ENCODE results near the gene PARS2.
"Not testable (repeated sequence)": the region's sequence is repeated elsewhere in the genome, so short reads cannot be mapped to it uniquely, and the experiment has no call there.

Gene PARS2

GRCh38 chr1:54800041-54800898, 35.9 kb upstream of the PARS2 start:
- DNase-seq (ENCODE audit: low read depth) = no peak

GRCh38 chr1:54798769-54799641, 34.7 kb upstream of the PARS2 start:
- no peak for DNase-seq (ENCODE audit: low read depth)

DNA sequence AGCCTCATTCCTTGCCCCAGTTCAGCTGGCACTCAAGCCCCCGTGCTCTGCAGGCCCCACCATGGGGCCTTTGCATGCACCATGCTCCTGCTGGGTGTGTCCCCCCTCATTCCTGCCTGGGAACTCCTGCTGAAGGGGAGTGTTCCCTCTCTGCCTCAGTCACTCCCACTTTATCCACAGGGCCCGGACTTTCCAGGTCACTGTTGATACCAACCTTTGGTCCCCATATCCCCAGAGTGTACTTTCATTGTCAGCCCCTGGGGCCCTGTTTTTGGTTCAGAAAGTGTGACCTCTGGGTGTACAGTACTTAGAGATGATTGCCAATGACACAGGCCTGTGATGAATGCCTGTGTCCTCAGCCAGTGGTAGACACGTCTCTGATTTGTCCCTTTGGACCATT, 33.9 kb upstream of the PARS2 start:
- DNase-seq (ENCODE audit: low read depth) = no peak

DNA sequence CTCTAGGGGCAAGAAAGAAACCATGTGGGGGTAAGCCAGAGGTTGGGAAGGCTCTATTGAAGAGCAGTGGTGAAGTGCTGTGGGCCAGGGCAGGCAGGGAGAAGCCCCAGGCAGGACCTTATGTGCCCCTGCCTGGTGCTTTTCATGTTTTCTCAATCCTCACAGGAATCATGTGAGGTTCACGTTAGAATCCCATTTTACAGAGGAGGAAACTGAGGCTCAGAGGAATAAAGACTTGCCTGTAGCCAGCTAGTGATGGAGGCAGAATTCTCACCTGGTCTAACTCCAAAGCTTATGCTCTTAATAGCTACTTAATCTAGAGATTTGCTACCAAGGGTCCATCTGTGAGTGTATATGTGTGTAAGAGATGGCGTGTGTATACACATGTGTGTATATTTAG, 32.6 kb upstream of the PARS2 start:
- no peak for DNase-seq (ENCODE audit: low read depth)

DNA sequence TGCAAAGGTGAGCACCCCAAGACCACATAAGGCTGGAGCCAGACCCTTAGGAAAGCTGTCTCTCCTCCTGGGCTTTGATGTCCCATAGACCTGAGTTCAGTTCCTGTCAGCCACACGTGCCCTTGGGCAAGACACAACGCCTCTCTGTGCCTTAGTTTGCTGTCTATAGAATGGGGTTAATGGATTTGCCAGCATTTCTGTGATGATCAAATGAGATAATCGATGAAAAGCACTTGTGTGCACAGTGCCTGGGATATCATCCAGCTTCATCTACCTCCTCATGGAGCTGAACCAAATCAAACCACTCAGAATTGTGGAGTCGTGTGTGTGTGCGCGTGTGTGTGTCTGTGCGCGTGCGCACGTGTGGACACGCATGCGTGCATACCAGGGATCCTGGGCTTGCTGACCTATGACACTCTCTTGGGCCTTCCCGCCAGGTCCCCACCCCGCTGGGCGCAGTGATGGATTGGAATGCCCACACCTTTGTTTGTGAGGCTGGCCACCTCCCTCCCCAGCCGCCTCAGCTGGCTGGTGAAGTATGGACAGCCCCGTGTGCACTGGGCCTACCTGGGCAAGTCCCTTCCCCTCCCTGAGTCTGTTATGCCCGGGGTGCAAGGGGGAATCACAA, 31.6 kb upstream of the PARS2 start:
- DNase-seq (ENCODE audit: low read depth) = no peak

GRCh38 chr1:54795356-54795665, 31.0 kb upstream of the PARS2 start:
- no peak for DNase-seq (ENCODE audit: low read depth)

DNA sequence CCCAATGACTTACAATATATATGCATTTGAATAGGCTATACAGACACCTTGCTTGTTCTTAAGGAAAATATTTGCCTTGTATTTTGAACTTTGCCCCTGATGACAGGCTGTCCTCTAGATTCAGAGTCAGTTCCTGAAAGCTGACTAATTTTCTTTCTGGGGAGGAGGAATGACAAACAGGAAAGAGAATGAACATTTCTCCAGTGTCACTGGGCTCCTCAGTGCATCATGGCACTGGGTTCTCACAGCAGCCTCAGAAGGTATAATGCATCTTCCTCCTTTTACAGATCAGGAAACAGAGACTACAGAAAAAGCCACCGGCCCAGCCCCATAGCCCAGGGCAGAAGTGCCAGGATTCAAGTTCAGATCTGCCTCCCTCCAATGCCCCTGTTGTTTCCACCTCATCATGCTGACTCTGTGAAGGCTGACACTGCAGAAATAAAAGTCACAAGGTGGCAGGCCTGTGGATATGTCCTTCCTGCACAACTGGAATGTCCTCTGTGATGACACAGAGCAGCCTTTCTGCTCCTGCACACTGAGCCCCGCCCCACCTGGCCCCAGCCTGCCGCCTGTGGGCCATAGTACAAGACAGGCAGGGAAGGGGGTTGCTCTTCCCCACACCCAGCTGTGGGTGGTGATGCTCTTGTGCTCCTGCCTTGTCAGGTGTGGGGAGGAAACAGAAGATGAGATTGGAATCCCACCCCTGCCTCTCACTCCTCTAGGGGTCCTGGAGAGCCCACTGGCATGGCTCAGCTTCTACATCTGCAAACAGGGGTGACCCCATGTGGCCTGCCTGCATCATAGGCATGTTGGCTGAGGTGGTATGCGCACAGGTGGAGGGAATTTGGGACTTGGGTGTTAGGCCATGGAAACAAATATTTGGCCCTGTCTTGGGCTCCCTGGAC, 30.4 kb upstream of the PARS2 start:
- DNase-seq (ENCODE audit: low read depth) = no peak

DNA sequence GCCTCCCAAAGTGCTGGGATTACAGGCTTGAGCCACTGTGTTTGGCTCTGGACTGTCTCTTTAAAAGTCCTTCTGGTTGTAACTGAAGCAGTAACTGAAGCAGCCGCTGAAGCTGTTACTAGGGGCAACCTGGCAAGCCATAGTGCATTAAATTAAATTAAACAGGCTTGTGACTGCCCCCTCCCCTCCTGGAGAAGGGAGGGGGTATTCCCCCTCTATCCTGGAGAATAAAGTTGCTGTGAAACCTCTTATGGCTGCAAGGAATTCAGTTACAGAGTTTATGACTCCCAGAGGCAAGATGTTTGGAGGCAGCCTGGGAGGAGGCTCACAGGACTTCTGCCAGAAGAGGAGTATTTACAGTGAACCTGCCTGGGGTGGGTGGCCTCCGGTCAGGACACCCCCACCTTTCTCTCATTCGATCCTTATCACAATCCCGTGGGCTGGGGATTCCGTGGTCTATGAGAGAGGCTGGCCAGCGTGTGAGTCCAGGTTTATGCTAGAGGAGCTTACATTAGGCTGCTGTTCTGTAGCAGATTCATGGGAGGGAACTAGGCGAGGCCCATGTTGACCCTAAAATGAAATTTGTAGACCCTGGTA, 28.5 kb upstream of the PARS2 start:
- no peak for DNase-seq (ENCODE audit: low read depth)

DNA sequence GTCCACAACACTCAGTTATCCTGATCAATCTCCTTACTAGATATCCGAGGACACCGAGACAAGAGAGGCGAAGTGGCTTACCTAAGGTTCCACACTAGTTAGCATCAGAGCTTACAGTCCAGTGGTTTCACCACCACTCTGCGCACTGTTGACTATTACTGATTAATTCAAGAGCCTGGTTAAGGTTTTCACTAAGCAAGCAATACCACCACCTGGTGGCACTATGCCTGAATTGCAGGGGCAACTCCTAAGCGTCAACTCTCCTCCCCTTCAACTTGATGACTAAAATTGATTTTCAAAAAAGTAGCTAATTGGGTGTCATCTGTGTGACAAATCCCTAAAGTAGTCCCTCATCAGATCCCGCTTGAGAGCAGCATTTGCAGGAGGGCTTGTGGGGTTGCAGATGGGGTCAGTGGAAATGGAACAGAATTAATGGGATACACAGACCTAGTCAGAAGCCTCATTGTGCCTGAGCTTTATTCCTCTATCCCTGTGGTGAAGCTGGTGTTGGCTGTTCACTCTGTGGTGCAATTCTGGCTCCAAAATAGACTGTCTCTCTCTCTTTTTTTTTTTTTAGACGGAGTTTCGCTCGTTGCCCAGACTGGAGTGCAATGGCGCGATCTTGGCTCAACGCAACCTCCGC, 27.7 kb upstream of the PARS2 start:
- DNase-seq (ENCODE audit: low read depth) = peak; percentile 45

- DNase-seq (ENCODE audit: low read depth) = no peak
These were observed 24.1 kb upstream of the PARS2 start for GRCh38 chr1:54788459-54788858.

DNA sequence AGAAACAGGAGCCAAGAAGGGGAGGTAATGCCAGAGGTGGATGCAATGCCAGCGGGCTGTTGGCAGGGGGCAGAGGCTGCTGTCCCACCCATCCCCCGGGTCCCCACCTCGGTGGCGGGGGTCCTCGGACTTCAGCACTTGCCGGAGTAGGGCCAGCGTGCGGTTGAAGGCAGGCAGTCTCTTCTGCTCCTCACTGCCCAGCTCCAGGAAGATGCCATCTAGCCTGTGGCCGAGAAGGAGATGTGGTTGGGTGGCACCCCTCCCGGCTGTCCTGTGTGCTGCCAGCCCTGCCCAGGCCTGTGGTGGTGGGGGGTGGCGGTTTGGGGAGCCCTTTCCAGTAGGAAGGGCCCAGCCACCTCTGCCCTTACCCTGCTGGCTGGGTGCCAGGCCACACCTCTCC, 23.3 kb upstream of the PARS2 start:
- no peak for DNase-seq (ENCODE audit: low read depth)

DNA sequence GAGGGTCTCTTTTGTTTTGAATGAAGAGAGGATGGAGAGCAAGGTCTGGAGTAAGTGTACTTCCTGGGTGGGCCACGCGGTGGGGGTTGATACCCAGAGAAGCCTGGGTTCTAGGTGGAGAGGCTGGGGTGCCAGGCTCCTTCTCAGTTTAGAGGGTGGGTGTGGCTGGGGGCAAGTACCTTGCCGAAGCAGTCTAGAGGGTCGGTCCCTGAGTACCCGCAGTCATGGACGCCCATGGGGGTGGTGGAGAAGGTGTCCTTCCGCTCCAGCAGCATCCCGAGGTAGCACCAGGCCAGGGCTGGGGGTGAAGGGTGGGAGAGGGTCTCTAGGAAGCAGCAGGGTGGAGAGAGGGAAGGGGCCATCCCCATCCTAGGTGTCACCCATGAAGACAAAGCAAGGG, 22.5 kb upstream of the PARS2 start:
- no peak for DNase-seq (ENCODE audit: low read depth)

DNA sequence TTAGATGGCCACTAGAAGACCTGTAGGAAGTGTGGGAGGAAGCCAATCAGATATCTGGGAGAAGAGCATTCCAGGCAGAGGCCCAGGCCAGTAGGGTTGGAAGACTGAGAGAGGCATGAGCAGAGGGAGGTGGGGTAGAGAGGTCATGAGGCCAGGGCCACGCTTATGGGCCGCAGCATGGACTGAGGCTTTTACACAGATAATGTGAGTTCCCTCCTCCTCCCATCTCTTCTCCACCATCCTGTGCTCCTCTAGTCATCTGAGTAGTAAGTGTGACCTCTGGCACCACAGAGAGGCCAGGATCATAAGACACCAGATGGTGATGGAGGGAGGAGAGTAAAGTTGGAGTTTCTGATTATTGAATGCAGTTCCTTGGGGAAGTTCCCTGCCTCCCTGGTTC, 19.7 kb upstream of the PARS2 start:
- no peak for DNase-seq (ENCODE audit: low read depth)

GRCh38 chr1:54782588-54782987, 18.3 kb upstream of the PARS2 start:
- DNase-seq (ENCODE audit: low read depth) = no peak

DNA sequence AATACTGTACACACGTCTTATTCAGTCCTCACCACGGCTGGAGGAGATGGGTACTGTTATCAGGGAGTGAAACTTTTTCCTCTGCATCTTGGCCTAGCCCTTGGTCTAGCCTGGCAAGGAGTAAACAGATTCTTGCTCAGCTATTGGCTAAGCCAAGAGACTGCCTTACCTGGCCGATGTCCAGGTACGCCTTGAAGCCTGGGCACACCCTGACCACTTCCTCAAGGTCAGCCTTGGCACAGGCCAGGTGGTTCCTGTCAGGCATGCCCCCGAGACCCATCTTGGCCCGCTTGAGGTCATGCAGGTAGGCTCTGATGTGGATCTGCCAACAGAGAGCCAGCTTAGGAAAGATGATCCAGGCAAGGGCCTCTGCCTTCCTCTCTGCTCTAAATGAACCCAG, 17.8 kb upstream of the PARS2 start:
- no peak for DNase-seq (ENCODE audit: low read depth)

- DNase-seq (ENCODE audit: low read depth) = no peak
These were observed 16.9 kb upstream of the PARS2 start for GRCh38 chr1:54781023-54781723.

- DNase-seq (ENCODE audit: low read depth) = no peak
These were observed 13.1 kb upstream of the PARS2 start for GRCh38 chr1:54777431-54777830.

- no peak for DNase-seq (ENCODE audit: low read depth)
These were observed 12.7 kb upstream of the PARS2 start for GRCh38 chr1:54777011-54777410.

DNA sequence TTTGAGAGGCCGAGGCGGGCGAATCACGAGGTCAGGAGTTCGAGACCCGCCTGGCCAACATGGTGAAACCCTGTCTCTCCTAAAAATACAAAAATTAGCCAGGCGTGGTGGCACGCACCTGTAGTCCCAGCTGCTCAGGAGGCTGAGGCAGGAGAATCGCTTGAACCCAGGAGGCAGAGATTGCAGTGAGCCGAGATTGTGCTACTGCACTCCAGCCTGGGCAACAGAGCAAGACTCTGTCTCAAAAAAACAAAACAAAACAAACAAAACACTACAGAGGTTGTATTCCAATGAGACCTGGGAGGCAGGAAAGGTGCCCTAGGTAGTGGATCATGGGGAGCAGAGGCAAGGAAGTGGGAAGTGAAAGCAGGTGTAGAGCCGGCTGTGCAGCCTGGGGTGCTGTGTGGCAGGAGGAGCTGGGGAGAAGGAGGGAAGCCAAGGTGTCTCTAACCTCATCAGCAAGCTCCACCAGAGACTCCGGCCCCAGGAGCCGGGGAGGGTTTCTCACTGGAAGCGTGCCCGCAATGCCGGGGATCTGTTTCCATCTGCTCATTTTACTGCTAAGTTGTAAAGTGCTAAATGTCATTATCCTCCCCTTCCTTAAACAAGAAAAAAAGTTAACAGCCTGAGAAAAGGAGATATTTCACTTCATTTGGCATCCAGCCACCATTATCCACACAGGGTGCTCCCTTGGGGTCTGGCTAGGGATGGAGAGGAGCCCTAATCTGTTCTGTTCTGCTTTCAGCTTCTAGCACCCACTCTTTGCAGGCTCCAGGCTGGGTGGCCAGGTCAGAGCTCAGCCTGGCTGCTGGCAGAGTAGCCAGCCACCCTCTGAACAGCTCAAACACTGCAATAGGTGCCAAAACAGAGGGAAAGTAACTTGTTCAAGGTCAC, 11.8 kb upstream of the PARS2 start:
- not testable (repeated sequence) for DNase-seq (ENCODE audit: low read depth)
